Measurements from ENCODE around the gene RFTN1. TPM values are rescaled to one million over a fixed set of nuclear protein-coding genes. Genes with fewer than 3 reads are reported as not detected.

The RFTN1 gene
- total RNA-seq, 1 donor from 2014 or later = 41.8 TPM

GRCh38 chr3:16383864-16384263 lies 129.6 kb downstream of the RFTN1 start:
- H3K27me3 Mint-ChIP-seq (ENCODE audit: unreplicated experiment) = no peaks in the 10 kb centered on the region
- H3K4me1 Mint-ChIP-seq (ENCODE audit: unreplicated experiment) = peaks cover 23% of the 10 kb centered on the region
- no peak for TF ChIP-seq CTCF (IDR thresholded peaks at IDR 0.05; ENCODE audit: unreplicated experiment)
- H3K9me3 Mint-ChIP-seq (ENCODE audit: unreplicated experiment) = no peaks in the 10 kb centered on the region
- peaks cover 5% of the 10 kb centered on the region for H3K36me3 Mint-ChIP-seq (ENCODE audit: low read depth, unreplicated experiment)
- no peak for DNase-seq (ENCODE audit: low spot score)
- H3K27ac Mint-ChIP-seq (ENCODE audit: unreplicated experiment) = no peak overlapping the region
- H3K4me3 Mint-ChIP-seq (ENCODE audit: unreplicated experiment) = no peak overlapping the region

- DNase-seq (ENCODE audit: low spot score) = no peak
- Mint-ChIP-seq H3K27me3 (ENCODE audit: unreplicated experiment) (no peaks in the 10 kb centered on the region), H3K4me1 (ENCODE audit: unreplicated experiment) (peaks cover 27% of the 10 kb centered on the region), H3K4me3 (ENCODE audit: unreplicated experiment) (no peak overlapping the region), H3K36me3 (ENCODE audit: low read depth, unreplicated experiment) (peaks cover 6% of the 10 kb centered on the region), H3K9me3 (ENCODE audit: unreplicated experiment) (no peaks in the 10 kb centered on the region), H3K27ac (ENCODE audit: unreplicated experiment) (no peak overlapping the region)
- TF ChIP-seq CTCF (IDR thresholded peaks at IDR 0.05; ENCODE audit: unreplicated experiment) = no peak
Observed at GRCh38 chr3:16382845-16383244, 130.7 kb downstream of the RFTN1 start.

GRCh38 chr3:16381426-16381825 lies 132.1 kb downstream of the RFTN1 start:
- Mint-ChIP-seq H3K27ac (ENCODE audit: unreplicated experiment) (no peak overlapping the region), H3K9me3 (ENCODE audit: unreplicated experiment) (no peaks in the 10 kb centered on the region), H3K4me3 (ENCODE audit: unreplicated experiment) (no peak overlapping the region), H3K36me3 (ENCODE audit: low read depth, unreplicated experiment) (peaks cover 17% of the 10 kb centered on the region), H3K27me3 (ENCODE audit: unreplicated experiment) (no peaks in the 10 kb centered on the region), H3K4me1 (ENCODE audit: unreplicated experiment) (peaks cover 31% of the 10 kb centered on the region)
- no peak for TF ChIP-seq CTCF (IDR thresholded peaks at IDR 0.05; ENCODE audit: unreplicated experiment)
- DNase-seq (ENCODE audit: low spot score) = no peak

GRCh38 chr3:16380421-16380820 lies 133.1 kb downstream of the RFTN1 start:
- no peak for TF ChIP-seq CTCF (IDR thresholded peaks at IDR 0.05; ENCODE audit: unreplicated experiment)
- H3K27ac Mint-ChIP-seq (ENCODE audit: unreplicated experiment) = no peak overlapping the region

GRCh38 chr3:16379838-16380237 lies 133.7 kb downstream of the RFTN1 start:
- TF ChIP-seq CTCF (IDR thresholded peaks at IDR 0.05; ENCODE audit: unreplicated experiment) = no peak
- no peak for DNase-seq (ENCODE audit: low spot score)
- no peaks in the 10 kb centered on the region for H3K9me3 Mint-ChIP-seq (ENCODE audit: unreplicated experiment)
- peaks cover 45% of the 10 kb centered on the region for H3K4me1 Mint-ChIP-seq (ENCODE audit: unreplicated experiment)
- H3K4me3 Mint-ChIP-seq (ENCODE audit: unreplicated experiment) = no peak overlapping the region
- H3K27me3 Mint-ChIP-seq (ENCODE audit: unreplicated experiment) = peaks cover 3% of the 10 kb centered on the region
- H3K36me3 Mint-ChIP-seq (ENCODE audit: low read depth, unreplicated experiment) = peaks cover 24% of the 10 kb centered on the region
- H3K27ac Mint-ChIP-seq (ENCODE audit: unreplicated experiment) = no peak overlapping the region

More at GRCh38 chr3:16380421-16380820, 133.1 kb downstream of the RFTN1 start:
- H3K27me3 Mint-ChIP-seq (ENCODE audit: unreplicated experiment) = no peaks in the 10 kb centered on the region
- peaks cover 39% of the 10 kb centered on the region for H3K4me1 Mint-ChIP-seq (ENCODE audit: unreplicated experiment)
- DNase-seq (ENCODE audit: low spot score) = no peak
- no peaks in the 10 kb centered on the region for H3K9me3 Mint-ChIP-seq (ENCODE audit: unreplicated experiment)
- peaks cover 19% of the 10 kb centered on the region for H3K36me3 Mint-ChIP-seq (ENCODE audit: low read depth, unreplicated experiment)
- no peak overlapping the region for H3K4me3 Mint-ChIP-seq (ENCODE audit: unreplicated experiment)
